ENCODE data around the gene LAMA2.

The LAMA2 gene

GRCh38 chr6:129473546-129473945 is 590.6 kb downstream of the LAMA2 start:
- no peak overlapping the region for H3K4me3 ChIP-seq (ENCODE audit: low read depth, low read length)
- DNase-seq (ENCODE audit: low read depth) = no peak
- TF ChIP-seq, protein P1, sequence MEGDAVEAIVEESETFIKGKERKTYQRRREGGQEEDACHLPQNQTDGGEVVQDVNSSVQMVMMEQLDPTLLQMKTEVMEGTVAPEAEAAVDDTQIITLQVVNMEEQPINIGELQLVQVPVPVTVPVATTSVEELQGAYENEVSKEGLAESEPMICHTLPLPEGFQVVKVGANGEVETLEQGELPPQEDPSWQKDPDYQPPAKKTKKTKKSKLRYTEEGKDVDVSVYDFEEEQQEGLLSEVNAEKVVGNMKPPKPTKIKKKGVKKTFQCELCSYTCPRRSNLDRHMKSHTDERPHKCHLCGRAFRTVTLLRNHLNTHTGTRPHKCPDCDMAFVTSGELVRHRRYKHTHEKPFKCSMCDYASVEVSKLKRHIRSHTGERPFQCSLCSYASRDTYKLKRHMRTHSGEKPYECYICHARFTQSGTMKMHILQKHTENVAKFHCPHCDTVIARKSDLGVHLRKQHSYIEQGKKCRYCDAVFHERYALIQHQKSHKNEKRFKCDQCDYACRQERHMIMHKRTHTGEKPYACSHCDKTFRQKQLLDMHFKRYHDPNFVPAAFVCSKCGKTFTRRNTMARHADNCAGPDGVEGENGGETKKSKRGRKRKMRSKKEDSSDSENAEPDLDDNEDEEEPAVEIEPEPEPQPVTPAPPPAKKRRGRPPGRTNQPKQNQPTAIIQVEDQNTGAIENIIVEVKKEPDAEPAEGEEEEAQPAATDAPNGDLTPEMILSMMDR (conservative IDR thresholded peaks at IDR 0.05; ENCODE audit: low read depth, low read length) = no peak

GRCh38 chr6:129475477-129476247 is 592.7 kb downstream of the LAMA2 start:
- DNase-seq (ENCODE audit: low read depth) = no peak
- no peak overlapping the region for H3K4me3 ChIP-seq (ENCODE audit: low read depth, low read length)
- TF ChIP-seq, protein P1 (conservative IDR thresholded peaks at IDR 0.05; ENCODE audit: low read depth, low read length) = no peak

- TF ChIP-seq, protein P1 (conservative IDR thresholded peaks at IDR 0.05; ENCODE audit: low read depth, low read length) = no peak
- no peak overlapping the region for H3K4me3 ChIP-seq (ENCODE audit: low read depth, low read length)
- no peak for DNase-seq (ENCODE audit: low read depth)
Observed at GRCh38 chr6:129476248-129476564, 593.3 kb downstream of the LAMA2 start.

DNA sequence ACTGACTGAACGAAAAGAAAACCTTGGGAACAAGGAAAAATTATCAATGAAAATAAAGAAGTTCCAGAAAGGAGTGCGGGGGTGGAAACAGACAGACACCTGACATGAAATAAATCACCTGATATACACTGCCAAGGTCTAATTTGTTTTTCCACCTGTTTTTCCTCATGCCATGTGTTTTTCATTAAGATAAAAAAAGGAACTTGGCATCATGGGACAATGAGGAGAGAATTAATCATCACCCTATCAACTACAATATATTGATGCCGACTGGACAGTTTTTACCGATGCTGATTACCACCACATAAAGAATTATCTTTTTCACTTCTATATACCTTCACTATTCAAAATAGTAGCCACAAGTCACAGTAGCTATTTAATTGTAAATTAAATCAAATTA is 593.9 kb downstream of the LAMA2 start:
- H3K4me3 ChIP-seq (ENCODE audit: low read depth, low read length) = no peak overlapping the region
- TF ChIP-seq, protein P1 (conservative IDR thresholded peaks at IDR 0.05; ENCODE audit: low read depth, low read length) = no peak
- DNase-seq (ENCODE audit: low read depth) = no peak

DNA sequence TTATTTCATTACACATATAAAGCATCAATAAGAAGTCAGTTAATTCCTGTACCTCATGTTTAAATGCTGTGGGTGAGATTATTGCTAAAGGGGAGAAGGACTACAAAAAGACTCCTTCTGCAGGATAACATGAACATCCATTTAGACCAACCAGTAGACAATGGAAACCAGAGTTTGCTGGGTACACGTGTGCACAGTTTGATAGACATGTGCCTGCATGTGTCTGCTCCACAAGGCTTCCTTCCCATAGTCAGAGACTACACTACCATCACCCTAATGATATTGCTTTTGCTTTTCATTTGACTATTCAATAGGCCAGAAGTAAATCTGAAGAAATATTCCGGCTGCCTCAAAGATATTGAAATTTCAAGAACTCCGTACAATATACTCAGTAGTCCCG is 595.4 kb downstream of the LAMA2 start:
- no peak overlapping the region for H3K4me3 ChIP-seq (ENCODE audit: low read depth, low read length)
- TF ChIP-seq, protein P1 (conservative IDR thresholded peaks at IDR 0.05; ENCODE audit: low read depth, low read length) = no peak
- DNase-seq (ENCODE audit: low read depth) = no peak

- H3K4me3 ChIP-seq (ENCODE audit: low read depth, low read length) = no peak overlapping the region
- no peak for DNase-seq (ENCODE audit: low read depth)
- TF ChIP-seq, protein P1 (conservative IDR thresholded peaks at IDR 0.05; ENCODE audit: low read depth, low read length) = no peak
Observed at GRCh38 chr6:129481706-129482105, 598.8 kb downstream of the LAMA2 start.

GRCh38 chr6:129485746-129486145 is 602.8 kb downstream of the LAMA2 start:
- TF ChIP-seq, protein P1 (conservative IDR thresholded peaks at IDR 0.05; ENCODE audit: low read depth, low read length) = no peak
- H3K4me3 ChIP-seq (ENCODE audit: low read depth, low read length) = no peak overlapping the region
- no peak for DNase-seq (ENCODE audit: low read depth)

Measured in choroid plexus epithelial cell (primary cell).